ENCODE results near the gene PALD1. TPM values are rescaled to one million over a fixed set of nuclear protein-coding genes. Genes with fewer than 3 reads are reported as not detected.

PALD1 gene
- polyA plus RNA-seq, 1 of the 3 experiments (the other 2 are of a cell fraction) = 0.16 TPM

GRCh38 chr10:70551466-70551865 is 72.9 kb downstream of the PALD1 start:
- peaks cover 3 to 5% of the 10 kb centered on the region in 2 experiments; a peak in 2 of 4 replicates for H3K4me1 ChIP-seq (ENCODE audit: control insufficient read depth in 1 of 2, insufficient read depth in 2 of 2, low read depth in 1 of 2, low read length in 1 of 2)
- no peak overlapping the region for H3K27ac ChIP-seq (ENCODE audit: low read depth in 2 of 2, low read length in 1 of 2)
- no peaks in the 10 kb centered on the region for H3K79me2 ChIP-seq (ENCODE audit: insufficient read depth)
- TF ChIP-seq CHD2 (IDR thresholded peaks at IDR 0.05; ENCODE audit: low read length, partially characterized antibody) = no peak
- no peak for TF ChIP-seq POLR2AphosphoS5 (IDR thresholded peaks at IDR 0.05; ENCODE audit: low read depth, low read length)
- TF ChIP-seq RFX5 (IDR thresholded peaks at IDR 0.05; ENCODE audit: low read length) = no peak
- no peak for TF ChIP-seq MXI1 (IDR thresholded peaks at IDR 0.05; ENCODE audit: low read depth, low read length)
- no peak for TF ChIP-seq RAD21 (IDR thresholded peaks at IDR 0.05; ENCODE audit: low read length)
- TF ChIP-seq IRF3 (IDR thresholded peaks at IDR 0.05; ENCODE audit: low read depth, low read length) = no peak
- TF ChIP-seq SMC3 (IDR thresholded peaks at IDR 0.05; ENCODE audit: low read depth, low read length) = no peak
- TF ChIP-seq EZH2phosphoT487 (IDR thresholded peaks at IDR 0.05; ENCODE audit: borderline replicate concordance, low read depth) = no peak
- no peak for TF ChIP-seq ZBTB33 (IDR thresholded peaks at IDR 0.05; ENCODE audit: borderline replicate concordance, low read depth)
- no peak for TF ChIP-seq MEF2A (IDR thresholded peaks at IDR 0.05; ENCODE audit: borderline replicate concordance, low read depth)
- TF ChIP-seq SIN3A (IDR thresholded peaks at IDR 0.05; ENCODE audit: borderline replicate concordance, low read depth, low read length) = no peak
- TF ChIP-seq RXRA (IDR thresholded peaks at IDR 0.05; ENCODE audit: borderline replicate concordance, low read depth) = no peak
- H3K9ac ChIP-seq = no peak overlapping the region
- no peaks in the 10 kb centered on the region for H3K9me2 ChIP-seq
- no peaks in the 10 kb centered on the region for H3K27me3 ChIP-seq (ENCODE audit: insufficient read depth)
- no peaks in the 10 kb centered on the region for H3K9me3 ChIP-seq
- no peaks in the 10 kb centered on the region for H3F3A ChIP-seq (replicated peaks; ENCODE audit: insufficient read depth)
- no peak overlapping the region for H2AFZ ChIP-seq (ENCODE audit: low read depth)
- no peak overlapping the region for H3K4me2 ChIP-seq
- no peaks in the 10 kb centered on the region for H3K36me3 ChIP-seq (replicated peaks in 1 of 2; ENCODE audit: control insufficient read depth in 1 of 2, insufficient read depth in 2 of 2, low read length in 1 of 2)
- WGBS (ENCODE audit: low lambda C conversion rate) = 67% methylated on average over 1 of the region's 2 CpGs
- no peak for DNase-seq
- H4K20me1 ChIP-seq (ENCODE audit: insufficient read depth) = no peaks in the 10 kb centered on the region
- CTCF ChIA-PET = interaction anchor here (0.7 to 8.4 kb wide), 8 partner anchors 9 to 330 kb away, joined by 3 to 118 read pairs (median 4); no protein-coding TSS in a partner anchor
- POLR2A ChIA-PET = no interaction called here
- no peak overlapping the region for H3K4me3 ChIP-seq (ENCODE audit: low read depth in 2 of 2, low read length in 1 of 2)

- Histone ChIP-seq H3K4me3 (ENCODE audit: low read depth in 2 of 2, low read length in 1 of 2) (no peak overlapping the region), H3K9me3 (no peaks in the 10 kb centered on the region), H3K9me2 (no peaks in the 10 kb centered on the region), H3K4me2 (no peak overlapping the region), H3K27ac (ENCODE audit: low read depth in 2 of 2, low read length in 1 of 2) (no peak overlapping the region), H3K36me3 (replicated peaks in 1 of 2; ENCODE audit: control insufficient read depth in 1 of 2, insufficient read depth in 2 of 2, low read length in 1 of 2) (no peaks in the 10 kb centered on the region), H3K27me3 (ENCODE audit: insufficient read depth) (no peaks in the 10 kb centered on the region), H4K20me1 (ENCODE audit: insufficient read depth) (no peaks in the 10 kb centered on the region), H3K79me2 (ENCODE audit: insufficient read depth) (no peaks in the 10 kb centered on the region), H3F3A (replicated peaks; ENCODE audit: insufficient read depth) (no peaks in the 10 kb centered on the region), H2AFZ (ENCODE audit: low read depth) (no peak overlapping the region), H3K9ac (no peak overlapping the region), H3K4me1 (ENCODE audit: control insufficient read depth in 1 of 2, insufficient read depth in 2 of 2, low read depth in 1 of 2, low read length in 1 of 2) (peaks cover 3 to 5% of the 10 kb centered on the region in 2 experiments; a peak in 2 of 4 replicates)
- WGBS (ENCODE audit: low lambda C conversion rate) = 87% methylated on average over 19 of the region's 19 CpGs
- no peak for DNase-seq
- CTCF ChIA-PET = interaction anchor here (0.9 to 8.4 kb wide), 8 partner anchors 9 to 327 kb away, joined by 3 to 118 read pairs (median 4); no protein-coding TSS in a partner anchor
- TF ChIP-seq PBX3 (IDR thresholded peaks at IDR 0.05) (no peak), MAX (IDR thresholded peaks at IDR 0.05; ENCODE audit: low read depth) (no peak), RXRA (IDR thresholded peaks at IDR 0.05; ENCODE audit: borderline replicate concordance, low read depth) (no peak)
- POLR2A ChIA-PET = no interaction called here
Measured at GRCh38 chr10:70551971-70552422, 73.4 kb downstream of the PALD1 start.

All from SK-N-SH (cell line).